SU-DHL-6 (cell line): Measurements from ENCODE around the gene PARD6A.

Source experiments
- H2AFZ ChIP-seq: fragments of 200-600 bp; sonication (generic); 2 replicates; pipeline ENCODE4 v1.6.1; 2014; ENCODE audit warnings: low read depth, mild to moderate bottlenecking, moderate library complexity, mixed read lengths, antibody characterized with exemption, low read length; ENCODE audit not compliant: severe bottlenecking
- H3F3A ChIP-seq: fragments of 200-600 bp; shearing (Covaris generic); 2 replicates; pipeline ENCODE4 v1.6.0; 2016; ENCODE audit warnings: antibody characterized with exemption, mild to moderate bottlenecking; ENCODE audit not compliant: insufficient read depth
- H3K27ac ChIP-seq: fragments of 200-600 bp; sonication (generic); 2 replicates; pipeline ENCODE4 v1.5.1; 2016; ENCODE audit warnings: low read depth, mild to moderate bottlenecking, low read length, moderate library complexity, mixed read lengths
- H3K27me3 ChIP-seq: fragments of 200-600 bp; sonication (generic), shearing (Covaris generic); 2 replicates; pipeline ENCODE4 v1.6.0; 2014; ENCODE audit warnings: mild to moderate bottlenecking, low read length
- H3K36me3 ChIP-seq: fragments of 200-600 bp; sonication (generic); 2 replicates; pipeline ENCODE4 v1.6.1; 2014; ENCODE audit warnings: mild to moderate bottlenecking, low read length, mixed read lengths
- H3K4me2 ChIP-seq: fragments of 300-600, 200-600 bp; shearing (Covaris generic), sonication (generic); 2 replicates; pipeline ENCODE4 v1.6.0; 2014; ENCODE audit warnings: low read length, low read depth, mild to moderate bottlenecking; ENCODE audit not compliant: poor library complexity, severe bottlenecking
- H3K4me3 ChIP-seq: fragments of 200-600 bp; sonication (generic); 2 replicates; pipeline ENCODE4 v1.5.1; 2014; ENCODE audit warnings: antibody characterized with exemption, low read length, mild to moderate bottlenecking, mixed read lengths; ENCODE audit not compliant: insufficient read depth, poor library complexity, severe bottlenecking
- H3K79me2 ChIP-seq: fragments of 200-600 bp; sonication (generic); 2 replicates; pipeline ENCODE4 v1.6.1; 2014; ENCODE audit warnings: mild to moderate bottlenecking, low read length, moderate library complexity; ENCODE audit not compliant: insufficient read depth
- H3K9ac ChIP-seq: fragments of 200-600 bp; sonication (generic); 2 replicates; pipeline ENCODE4 v1.7.0; 2014; ENCODE audit warnings: mild to moderate bottlenecking, low read length
- H3K9me2 ChIP-seq: fragments of 200-600 bp; sonication (generic); replicated peaks from 2 replicates; pipeline ENCODE4 v1.6.1; 2014; ENCODE audit warnings: low read length; ENCODE audit not compliant: insufficient read depth
- H3K9me3 ChIP-seq: fragments of 200-600 bp; sonication (generic); 2 replicates; pipeline ENCODE4 v1.6.1; 2014; ENCODE audit warnings: low read length, mixed read lengths; ENCODE audit not compliant: insufficient read depth
- H4K20me1 ChIP-seq: fragments of 200-600 bp; sonication (generic); 2 replicates; pipeline ENCODE4 v1.6.1; 2014; ENCODE audit warnings: low read depth, mild to moderate bottlenecking, antibody characterized with exemption, low read length, moderate library complexity, mixed read lengths
- CTCF ChIP-seq: fragments of 200-600 bp; sonication (generic); IDR thresholded peaks from one replicate; pipeline ENCODE4 v1.5.1; 2017; ENCODE audit warnings: antibody characterized with exemption, mild to moderate bottlenecking, low read length, moderate library complexity; ENCODE audit not compliant: insufficient read depth, poor library complexity, severe bottlenecking
- EZH2phosphoT487 ChIP-seq: fragments of 200-600 bp; sonication (generic), shearing (Covaris generic); conservative IDR thresholded peaks from 2 replicates; pipeline ENCODE4 v1.6.1; 2018; ENCODE audit warnings: mild to moderate bottlenecking, antibody characterized with exemption, low read length, moderate library complexity, mixed read lengths

Gene PARD6A

GRCh38 chr16:67672739-67673662 is 12.2 kb downstream of the PARD6A start:
- H3K9ac ChIP-seq = no peak overlapping the region
- H3K27me3 ChIP-seq = no peaks in the 10 kb centered on the region
- H4K20me1 ChIP-seq = no peaks in the 10 kb centered on the region
- H3K79me2 ChIP-seq = no peaks in the 10 kb centered on the region
- H3K9me3 ChIP-seq = no peaks in the 10 kb centered on the region
- TF ChIP-seq EZH2phosphoT487 = no peak
- TF ChIP-seq CTCF = peak; percentile 57
- H2AFZ ChIP-seq = no peak overlapping the region
- no peaks in the 10 kb centered on the region for H3K36me3 ChIP-seq
- H3K4me2 ChIP-seq = no peak overlapping the region
- no peaks in the 10 kb centered on the region for H3K9me2 ChIP-seq
- H3F3A ChIP-seq = peaks cover 3% of the 10 kb centered on the region; the same call in 1 of the 2 replicates
- no peak overlapping the region for H3K4me3 ChIP-seq
- no peak overlapping the region for H3K27ac ChIP-seq

GRCh38 chr16:67673712-67674580 is 13.2 kb downstream of the PARD6A start:
- no peak overlapping the region for H3K9ac ChIP-seq
- H3K79me2 ChIP-seq = no peaks in the 10 kb centered on the region
- H3K4me3 ChIP-seq = no peak overlapping the region
- H3K27ac ChIP-seq = no peak overlapping the region
- no peaks in the 10 kb centered on the region for H3K27me3 ChIP-seq
- H2AFZ ChIP-seq = no peak overlapping the region
- H3K36me3 ChIP-seq = no peaks in the 10 kb centered on the region
- no peaks in the 10 kb centered on the region for H3F3A ChIP-seq
- H3K9me3 ChIP-seq = no peaks in the 10 kb centered on the region
- TF ChIP-seq EZH2phosphoT487 (no peak), CTCF (no peak)
- H4K20me1 ChIP-seq = no peaks in the 10 kb centered on the region
- no peaks in the 10 kb centered on the region for H3K9me2 ChIP-seq
- H3K4me2 ChIP-seq = no peak overlapping the region

GRCh38 chr16:67674851-67675578 is 14.3 kb downstream of the PARD6A start:
- no peak overlapping the region for H3K9ac ChIP-seq
- H3K27ac ChIP-seq = no peak overlapping the region
- no peaks in the 10 kb centered on the region for H3K9me3 ChIP-seq
- H3K4me3 ChIP-seq = no peak overlapping the region
- TF ChIP-seq EZH2phosphoT487 (no peak), CTCF (no peak)
- H3K79me2 ChIP-seq = no peaks in the 10 kb centered on the region
- no peaks in the 10 kb centered on the region for H3K36me3 ChIP-seq
- no peaks in the 10 kb centered on the region for H4K20me1 ChIP-seq
- no peaks in the 10 kb centered on the region for H3F3A ChIP-seq
- no peak overlapping the region for H2AFZ ChIP-seq
- no peaks in the 10 kb centered on the region for H3K9me2 ChIP-seq
- H3K4me2 ChIP-seq = no peak overlapping the region
- H3K27me3 ChIP-seq = no peaks in the 10 kb centered on the region
